Loucy (cell line): ENCODE data around the gene KIAA1328.

ENCODE experiments used
- H2AFZ ChIP-seq: fragments of 200-600 bp; sonication (generic); 2 replicates; pipeline ENCODE4 v1.6.0; 2016; ENCODE audit warnings: antibody characterized with exemption, mild to moderate bottlenecking, low read length, moderate library complexity
- H3F3A ChIP-seq: fragments of 200-600 bp; 2 replicates; pipeline ENCODE4 v1.6.0; 2016; ENCODE audit warnings: antibody characterized with exemption, low read depth, mild to moderate bottlenecking
- H3K27me3 ChIP-seq: fragments of 200-600 bp; sonication (generic); 2 replicates; pipeline ENCODE4 v1.6.1; 2014; ENCODE audit warnings: low read length, mild to moderate bottlenecking; ENCODE audit not compliant: insufficient read depth, poor library complexity, severe bottlenecking
- H3K36me3 ChIP-seq: fragments of 200-600 bp; sonication (generic); 2 replicates; pipeline ENCODE4 v1.6.1; 2016; ENCODE audit warnings: low read length; ENCODE audit not compliant: insufficient read depth
- H3K4me1 ChIP-seq: fragments of 200-600 bp; sonication (generic); 2 replicates; pipeline ENCODE4 v1.5.1; 2014; ENCODE audit warnings: low read length, mild to moderate bottlenecking; ENCODE audit not compliant: insufficient read depth, poor library complexity, severe bottlenecking
- H3K4me2 ChIP-seq: fragments of 200-600 bp; sonication (generic); 2 replicates; pipeline ENCODE4 v1.6.0; 2014; ENCODE audit warnings: antibody characterized with exemption, low read length, low read depth, mild to moderate bottlenecking; ENCODE audit not compliant: poor library complexity, severe bottlenecking
- H3K4me3 ChIP-seq: fragments of 200-600 bp; sonication (generic); 2 replicates; pipeline ENCODE4 v1.5.1; 2014; ENCODE audit warnings: low read length, mild to moderate bottlenecking, mixed read lengths; ENCODE audit not compliant: poor library complexity, severe bottlenecking
- H3K79me2 ChIP-seq: fragments of 200-600 bp; sonication (generic); 2 replicates; pipeline ENCODE4 v1.6.1; 2014; ENCODE audit warnings: low read length; ENCODE audit not compliant: insufficient read depth
- H3K9ac ChIP-seq: fragments of 200-600 bp; sonication (generic); 2 replicates; pipeline ENCODE4 v1.6.0; 2014; ENCODE audit warnings: mild to moderate bottlenecking, low read depth, low read length, moderate library complexity; ENCODE audit not compliant: poor library complexity, severe bottlenecking
- H3K9me2 ChIP-seq: fragments of 200-600 bp; sonication (generic); replicated peaks from 2 replicates; pipeline ENCODE4 v1.6.1; 2016; ENCODE audit warnings: low read depth, low read length, mixed read lengths
- H3K9me3 ChIP-seq: fragments of 200-600 bp; sonication (generic); 2 replicates; pipeline ENCODE4 v1.6.1; 2014; ENCODE audit warnings: mild to moderate bottlenecking, antibody characterized with exemption, low read length, low read depth; ENCODE audit not compliant: insufficient read depth
- H4K20me1 ChIP-seq: fragments of 200-600 bp; sonication (generic); 2 replicates; pipeline ENCODE4 v1.6.0; 2014; ENCODE audit warnings: antibody characterized with exemption, low read length, mild to moderate bottlenecking; ENCODE audit not compliant: insufficient read depth, poor library complexity, severe bottlenecking
- EZH2phosphoT487 ChIP-seq: fragments of 200-600 bp; IDR thresholded peaks from 2 replicates; pipeline ENCODE4 v1.6.1; 2018; ENCODE audit warnings: antibody characterized with exemption, mild to moderate bottlenecking, moderate library complexity, borderline replicate concordance
- TF ChIP-seq, protein P1 (sequence below): fragments of 200-600 bp; sonication (generic); conservative IDR thresholded peaks from 2 replicates; pipeline ENCODE4 v1.5.1; 2014; ENCODE audit warnings: mild to moderate bottlenecking, antibody characterized with exemption, low read length

The KIAA1328 gene

GRCh38 chr18:37207343-37207742, 378.4 kb downstream of the KIAA1328 start:
- no peaks in the 10 kb centered on the region for H4K20me1 ChIP-seq
- H3K4me2 ChIP-seq = no peak overlapping the region
- no peaks in the 10 kb centered on the region for H3K36me3 ChIP-seq
- no peaks in the 10 kb centered on the region for H3K4me1 ChIP-seq
- no peaks in the 10 kb centered on the region for H3K9me3 ChIP-seq
- no peaks in the 10 kb centered on the region for H3K9me2 ChIP-seq
- H3K4me3 ChIP-seq = no peak overlapping the region
- no peaks in the 10 kb centered on the region for H3K79me2 ChIP-seq
- no peaks in the 10 kb centered on the region for H3F3A ChIP-seq
- TF ChIP-seq, protein P1, sequence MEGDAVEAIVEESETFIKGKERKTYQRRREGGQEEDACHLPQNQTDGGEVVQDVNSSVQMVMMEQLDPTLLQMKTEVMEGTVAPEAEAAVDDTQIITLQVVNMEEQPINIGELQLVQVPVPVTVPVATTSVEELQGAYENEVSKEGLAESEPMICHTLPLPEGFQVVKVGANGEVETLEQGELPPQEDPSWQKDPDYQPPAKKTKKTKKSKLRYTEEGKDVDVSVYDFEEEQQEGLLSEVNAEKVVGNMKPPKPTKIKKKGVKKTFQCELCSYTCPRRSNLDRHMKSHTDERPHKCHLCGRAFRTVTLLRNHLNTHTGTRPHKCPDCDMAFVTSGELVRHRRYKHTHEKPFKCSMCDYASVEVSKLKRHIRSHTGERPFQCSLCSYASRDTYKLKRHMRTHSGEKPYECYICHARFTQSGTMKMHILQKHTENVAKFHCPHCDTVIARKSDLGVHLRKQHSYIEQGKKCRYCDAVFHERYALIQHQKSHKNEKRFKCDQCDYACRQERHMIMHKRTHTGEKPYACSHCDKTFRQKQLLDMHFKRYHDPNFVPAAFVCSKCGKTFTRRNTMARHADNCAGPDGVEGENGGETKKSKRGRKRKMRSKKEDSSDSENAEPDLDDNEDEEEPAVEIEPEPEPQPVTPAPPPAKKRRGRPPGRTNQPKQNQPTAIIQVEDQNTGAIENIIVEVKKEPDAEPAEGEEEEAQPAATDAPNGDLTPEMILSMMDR = no peak
- no peak for TF ChIP-seq EZH2phosphoT487
- no peaks in the 10 kb centered on the region for H3K27me3 ChIP-seq
- H2AFZ ChIP-seq = no peak overlapping the region
- H3K9ac ChIP-seq = no peak overlapping the region

DNA sequence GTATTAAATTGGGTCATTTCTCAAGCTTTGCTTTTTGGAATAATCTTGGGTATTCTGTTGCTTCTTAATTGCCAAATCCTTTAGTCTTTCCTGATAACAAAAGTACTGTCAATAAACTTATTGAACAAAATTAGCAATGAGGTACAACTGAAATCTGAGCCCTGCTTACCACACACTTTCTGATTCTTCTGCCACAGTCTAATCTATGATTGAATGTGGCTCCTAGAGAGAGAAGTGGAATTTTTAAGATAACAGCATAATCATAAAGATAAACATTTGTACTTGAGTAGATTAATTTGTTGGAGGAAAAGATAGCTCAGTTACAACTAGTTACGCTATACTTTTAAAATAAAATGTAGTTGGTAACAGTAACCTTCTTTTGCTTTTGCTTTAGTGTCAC, 381.9 kb downstream of the KIAA1328 start:
- H3K9ac ChIP-seq = no peak overlapping the region
- no peaks in the 10 kb centered on the region for H3K4me1 ChIP-seq
- TF ChIP-seq, protein P1 = no peak
- no peak for TF ChIP-seq EZH2phosphoT487
- H3F3A ChIP-seq = no peaks in the 10 kb centered on the region
- H2AFZ ChIP-seq = no peak overlapping the region
- H3K4me3 ChIP-seq = no peak overlapping the region
- H3K4me2 ChIP-seq = no peak overlapping the region
- H3K9me2 ChIP-seq = no peaks in the 10 kb centered on the region
- H3K27me3 ChIP-seq = no peaks in the 10 kb centered on the region
- no peaks in the 10 kb centered on the region for H4K20me1 ChIP-seq
- H3K79me2 ChIP-seq = no peaks in the 10 kb centered on the region
- no peaks in the 10 kb centered on the region for H3K36me3 ChIP-seq
- H3K9me3 ChIP-seq = no peaks in the 10 kb centered on the region

DNA sequence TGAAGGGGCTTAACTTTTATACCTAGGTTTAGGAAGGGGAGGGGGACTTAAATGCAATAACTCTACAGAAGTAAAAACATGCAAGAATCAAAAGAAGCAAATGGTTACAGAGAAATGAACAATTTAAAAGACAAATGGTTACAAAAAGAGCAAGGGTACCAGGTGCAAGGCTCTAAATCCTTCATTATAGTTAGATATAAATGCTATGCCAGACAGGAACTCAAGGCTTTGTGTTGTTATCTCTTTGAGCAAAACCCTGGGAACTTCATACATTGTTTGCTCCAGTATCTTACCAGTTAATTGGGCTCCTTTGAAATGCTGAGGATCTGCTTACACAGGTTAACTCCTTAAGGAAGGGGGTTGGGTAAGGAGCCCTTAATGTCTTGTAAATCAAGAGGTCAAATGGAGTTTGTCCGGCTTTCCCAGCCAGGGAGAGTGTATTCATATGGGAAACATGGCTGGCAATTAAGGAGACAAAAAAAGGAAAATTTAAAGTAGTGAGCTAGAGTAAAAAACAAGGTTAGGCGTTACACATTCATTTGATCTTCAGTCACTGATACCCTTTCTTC, 389.2 kb downstream of the KIAA1328 start:
- H2AFZ ChIP-seq = no peak overlapping the region
- H3K27me3 ChIP-seq = no peaks in the 10 kb centered on the region
- H3K9ac ChIP-seq = no peak overlapping the region
- H4K20me1 ChIP-seq = no peaks in the 10 kb centered on the region
- H3K9me2 ChIP-seq = no peaks in the 10 kb centered on the region
- H3K79me2 ChIP-seq = no peaks in the 10 kb centered on the region
- H3K4me1 ChIP-seq = no peaks in the 10 kb centered on the region
- H3K4me3 ChIP-seq = no peak overlapping the region
- H3K36me3 ChIP-seq = no peaks in the 10 kb centered on the region
- TF ChIP-seq, protein P1 = no peak
- TF ChIP-seq EZH2phosphoT487 = no peak
- H3K9me3 ChIP-seq = no peaks in the 10 kb centered on the region
- H3F3A ChIP-seq = no peaks in the 10 kb centered on the region
- H3K4me2 ChIP-seq = no peak overlapping the region
